ENCODE data around the gene CCDC124.
"Not testable (repeated sequence)": the region's sequence is repeated elsewhere in the genome, so short reads cannot be mapped to it uniquely, and the experiment has no call there.

Gene CCDC124

GRCh38 chr19:17957149-17957849 lies 24.5 kb downstream of the CCDC124 start:
- no peak for DNase-seq

GRCh38 chr19:17957885-17958284 lies 25.1 kb downstream of the CCDC124 start:
- DNase-seq: no peak

GRCh38 chr19:17963936-17964691 lies 31.3 kb downstream of the CCDC124 start:
- no peak for DNase-seq

- no peak for DNase-seq
These were observed 32.7 kb downstream of the CCDC124 start for GRCh38 chr19:17965370-17966128.

- DNase-seq: no peak
These were observed 33.3 kb downstream of the CCDC124 start for GRCh38 chr19:17966129-17966483.

- DNase-seq: no peak
These were observed 33.9 kb downstream of the CCDC124 start, which contains the start of gene KCNN1 for GRCh38 chr19:17966550-17967256. Gene KCNN1 (plus strand): TSS chr19:17967107. CDS start chr19:17973889, 6,782 bp downstream.

- DNase-seq: no peak
These were observed 34.6 kb downstream of the CCDC124 start for GRCh38 chr19:17967257-17968051.

- no peak for DNase-seq
These were observed 35.5 kb downstream of the CCDC124 start for GRCh38 chr19:17968362-17968761.

- no peak for DNase-seq
These were observed 36.4 kb downstream of the CCDC124 start for GRCh38 chr19:17969096-17969792.

- no peak for DNase-seq
These were observed 39.4 kb downstream of the CCDC124 start for GRCh38 chr19:17972230-17972629.

GRCh38 chr19:17973759-17974158 lies 40.9 kb downstream of the CCDC124 start:
- DNase-seq: no peak

GRCh38 chr19:17974551-17974950 lies 41.7 kb downstream of the CCDC124 start:
- no peak for DNase-seq

GRCh38 chr19:17975032-17975431 lies 42.2 kb downstream of the CCDC124 start:
- DNase-seq: no peak

- DNase-seq: no peak
These were observed 44.2 kb downstream of the CCDC124 start for GRCh38 chr19:17977021-17977420.

- DNase-seq: no peak
These were observed 44.7 kb downstream of the CCDC124 start for GRCh38 chr19:17977488-17977887.

- no peak for DNase-seq
These were observed 48.8 kb downstream of the CCDC124 start for GRCh38 chr19:17981611-17982010.

GRCh38 chr19:17982430-17982829 lies 49.6 kb downstream of the CCDC124 start:
- DNase-seq: no peak

GRCh38 chr19:17985037-17985818 lies 52.4 kb downstream of the CCDC124 start:
- DNase-seq: no peak

GRCh38 chr19:17986569-17986968 lies 53.8 kb downstream of the CCDC124 start:
- not testable (repeated sequence) for DNase-seq

- DNase-seq: no peak
These were observed 55.3 kb downstream of the CCDC124 start for GRCh38 chr19:17988161-17988560.
